ENCODE results near the gene CCDC148. TPM values are rescaled to one million over a fixed set of nuclear protein-coding genes. Genes with fewer than 3 reads are reported as not detected.

The CCDC148 gene
- total RNA-seq, 1 donor from 2014 or later, result 2.2 TPM

DNA sequence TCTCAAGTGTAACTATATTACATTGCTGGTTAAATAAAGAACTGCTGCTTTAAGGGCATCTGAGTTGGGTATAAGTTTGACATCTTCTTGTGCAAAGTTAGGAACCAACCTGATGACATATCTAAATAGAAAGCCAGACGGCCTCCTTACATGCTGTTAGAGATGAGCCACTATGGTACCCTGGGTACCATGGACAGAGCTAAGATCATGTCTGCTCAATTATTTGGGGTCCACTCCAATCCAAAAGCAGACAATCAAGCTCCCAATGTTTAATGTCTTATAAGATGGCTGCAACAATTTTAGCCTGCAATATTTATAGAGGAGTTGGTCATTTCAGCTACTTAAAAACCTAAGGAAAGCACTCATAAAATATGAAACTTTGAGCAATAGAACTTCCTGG, 268.6 kb downstream of the CCDC148 start:
- TF ChIP-seq, protein P1, sequence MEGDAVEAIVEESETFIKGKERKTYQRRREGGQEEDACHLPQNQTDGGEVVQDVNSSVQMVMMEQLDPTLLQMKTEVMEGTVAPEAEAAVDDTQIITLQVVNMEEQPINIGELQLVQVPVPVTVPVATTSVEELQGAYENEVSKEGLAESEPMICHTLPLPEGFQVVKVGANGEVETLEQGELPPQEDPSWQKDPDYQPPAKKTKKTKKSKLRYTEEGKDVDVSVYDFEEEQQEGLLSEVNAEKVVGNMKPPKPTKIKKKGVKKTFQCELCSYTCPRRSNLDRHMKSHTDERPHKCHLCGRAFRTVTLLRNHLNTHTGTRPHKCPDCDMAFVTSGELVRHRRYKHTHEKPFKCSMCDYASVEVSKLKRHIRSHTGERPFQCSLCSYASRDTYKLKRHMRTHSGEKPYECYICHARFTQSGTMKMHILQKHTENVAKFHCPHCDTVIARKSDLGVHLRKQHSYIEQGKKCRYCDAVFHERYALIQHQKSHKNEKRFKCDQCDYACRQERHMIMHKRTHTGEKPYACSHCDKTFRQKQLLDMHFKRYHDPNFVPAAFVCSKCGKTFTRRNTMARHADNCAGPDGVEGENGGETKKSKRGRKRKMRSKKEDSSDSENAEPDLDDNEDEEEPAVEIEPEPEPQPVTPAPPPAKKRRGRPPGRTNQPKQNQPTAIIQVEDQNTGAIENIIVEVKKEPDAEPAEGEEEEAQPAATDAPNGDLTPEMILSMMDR (IDR thresholded peaks at IDR 0.05; ENCODE audit: unreplicated experiment), result no peak
- no peaks in the 10 kb centered on the region for H3K27me3 Mint-ChIP-seq (ENCODE audit: unreplicated experiment)
- DNase-seq (ENCODE audit: low spot score), result no peak
- H3K9me3 Mint-ChIP-seq (ENCODE audit: unreplicated experiment), result no peaks in the 10 kb centered on the region
- H3K27ac Mint-ChIP-seq (ENCODE audit: unreplicated experiment), result no peak overlapping the region
- H3K36me3 Mint-ChIP-seq (ENCODE audit: low read depth, unreplicated experiment), result no peaks in the 10 kb centered on the region
- H3K4me1 Mint-ChIP-seq (ENCODE audit: unreplicated experiment), result peaks cover 4% of the 10 kb centered on the region
- H3K4me3 Mint-ChIP-seq (ENCODE audit: unreplicated experiment), result no peak overlapping the region

DNA sequence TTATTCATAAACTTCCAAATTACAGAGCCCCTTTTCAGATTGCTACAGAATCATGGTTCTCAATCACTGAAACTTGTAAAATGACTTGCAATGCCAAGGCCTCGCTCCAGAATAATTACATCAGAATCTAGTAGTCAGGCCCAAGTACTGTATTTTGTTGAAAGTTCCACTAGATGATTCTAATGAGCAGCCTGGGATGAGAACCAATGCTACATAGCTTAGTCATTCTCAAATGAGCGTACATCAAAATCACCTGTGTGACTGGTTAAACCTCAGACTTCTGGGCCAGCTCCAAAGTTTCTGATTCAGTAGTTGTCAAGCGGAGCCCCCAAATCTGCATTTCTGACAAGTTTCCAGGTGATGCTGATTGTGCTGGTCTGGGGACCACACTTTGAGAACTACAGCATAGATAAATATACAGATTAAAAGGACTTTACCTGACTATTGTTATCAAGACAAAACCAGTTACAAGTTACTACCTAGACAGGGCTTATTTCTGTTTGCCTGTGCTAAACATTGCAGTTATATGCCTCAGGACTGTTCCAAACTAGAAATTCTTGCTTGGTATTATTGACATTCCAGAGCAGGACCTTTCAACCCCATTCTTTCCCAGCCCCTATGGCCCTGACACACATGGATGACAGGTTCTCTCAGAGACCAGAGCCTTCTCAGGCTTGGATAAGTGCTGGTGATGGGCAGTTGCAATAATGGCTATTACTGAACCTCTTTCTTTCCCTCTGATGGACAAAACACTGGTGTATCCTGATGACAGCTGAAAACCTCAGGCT, 271.8 kb downstream of the CCDC148 start:
- Mint-ChIP-seq H3K9me3 (ENCODE audit: unreplicated experiment) (no peaks in the 10 kb centered on the region), H3K36me3 (ENCODE audit: low read depth, unreplicated experiment) (no peaks in the 10 kb centered on the region), H3K4me3 (ENCODE audit: unreplicated experiment) (no peak overlapping the region), H3K27ac (ENCODE audit: unreplicated experiment) (no peak overlapping the region), H3K4me1 (ENCODE audit: unreplicated experiment) (peaks cover 15% of the 10 kb centered on the region), H3K27me3 (ENCODE audit: unreplicated experiment) (no peaks in the 10 kb centered on the region)
- TF ChIP-seq, protein P1 (IDR thresholded peaks at IDR 0.05; ENCODE audit: unreplicated experiment), result no peak
- no peak for DNase-seq (ENCODE audit: low spot score)

DNA sequence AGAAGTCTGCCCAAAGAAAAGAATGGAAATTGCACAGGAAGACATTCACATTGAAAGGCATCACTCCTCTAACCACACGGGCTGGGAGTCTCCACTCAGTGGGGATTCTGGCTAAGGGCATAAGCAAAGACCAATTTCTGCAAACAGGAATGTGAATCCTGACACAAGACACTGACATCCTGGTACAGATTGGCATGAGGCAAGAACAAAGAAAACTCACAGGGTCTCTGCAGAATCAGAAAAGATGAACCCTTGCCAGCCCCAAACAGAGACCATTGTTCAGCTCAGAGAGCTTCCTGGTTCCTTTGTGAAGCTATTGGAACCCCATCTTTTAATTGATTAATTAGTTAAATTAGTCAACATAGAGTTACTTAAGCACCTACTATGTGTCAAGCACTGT, 272.6 kb downstream of the CCDC148 start:
- Mint-ChIP-seq H3K4me1 (ENCODE audit: unreplicated experiment) (peaks cover 15% of the 10 kb centered on the region), H3K27me3 (ENCODE audit: unreplicated experiment) (no peaks in the 10 kb centered on the region), H3K27ac (ENCODE audit: unreplicated experiment) (no peak overlapping the region), H3K36me3 (ENCODE audit: low read depth, unreplicated experiment) (no peaks in the 10 kb centered on the region), H3K9me3 (ENCODE audit: unreplicated experiment) (no peaks in the 10 kb centered on the region), H3K4me3 (ENCODE audit: unreplicated experiment) (no peak overlapping the region)
- no peak for DNase-seq (ENCODE audit: low spot score)
- TF ChIP-seq, protein P1 (IDR thresholded peaks at IDR 0.05; ENCODE audit: unreplicated experiment), result no peak

DNA sequence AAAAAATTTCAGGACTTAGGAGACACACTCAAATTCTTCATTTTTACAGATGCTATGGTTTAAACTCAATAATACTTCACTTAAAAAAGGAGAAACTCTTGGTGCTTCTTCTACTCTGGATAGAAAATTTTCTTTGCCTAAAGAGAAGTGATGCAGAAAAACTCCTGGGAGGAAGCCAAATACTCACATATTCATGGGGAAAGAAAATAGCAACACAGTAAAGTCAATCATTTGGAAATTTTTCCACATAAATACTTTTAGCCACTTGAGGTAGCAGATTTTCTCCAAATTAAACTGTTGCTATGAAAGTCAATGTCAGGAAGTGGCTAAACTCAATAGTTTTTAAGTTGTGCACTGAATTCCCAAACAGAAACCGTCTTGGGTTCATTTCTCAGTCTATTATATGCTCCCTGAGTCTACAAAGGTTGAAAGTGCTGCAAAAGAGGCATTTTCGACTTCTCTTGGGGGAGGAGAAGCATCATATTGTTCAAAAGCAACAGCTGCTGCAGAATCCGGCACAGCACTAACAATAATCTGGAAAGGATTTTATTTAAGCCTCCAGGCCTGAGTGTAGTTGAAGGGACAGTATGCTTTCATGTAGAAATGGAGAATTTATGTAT, 273.8 kb downstream of the CCDC148 start:
- Mint-ChIP-seq H3K4me3 (ENCODE audit: unreplicated experiment) (no peak overlapping the region), H3K9me3 (ENCODE audit: unreplicated experiment) (no peaks in the 10 kb centered on the region), H3K36me3 (ENCODE audit: low read depth, unreplicated experiment) (no peaks in the 10 kb centered on the region), H3K4me1 (ENCODE audit: unreplicated experiment) (peaks cover 18% of the 10 kb centered on the region), H3K27me3 (ENCODE audit: unreplicated experiment) (no peaks in the 10 kb centered on the region), H3K27ac (ENCODE audit: unreplicated experiment) (no peak overlapping the region)
- no peak for DNase-seq (ENCODE audit: low spot score)
- TF ChIP-seq, protein P1 (IDR thresholded peaks at IDR 0.05; ENCODE audit: unreplicated experiment), result no peak

- Mint-ChIP-seq H3K36me3 (ENCODE audit: low read depth, unreplicated experiment) (no peaks in the 10 kb centered on the region), H3K9me3 (ENCODE audit: unreplicated experiment) (no peaks in the 10 kb centered on the region), H3K27ac (ENCODE audit: unreplicated experiment) (no peak overlapping the region), H3K4me1 (ENCODE audit: unreplicated experiment) (peaks cover 18% of the 10 kb centered on the region), H3K27me3 (ENCODE audit: unreplicated experiment) (no peaks in the 10 kb centered on the region), H3K4me3 (ENCODE audit: unreplicated experiment) (no peak overlapping the region)
- no peak for DNase-seq (ENCODE audit: low spot score)
- TF ChIP-seq, protein P1 (IDR thresholded peaks at IDR 0.05; ENCODE audit: unreplicated experiment), result no peak
Observed at GRCh38 chr2:158181171-158181570, 275.4 kb downstream of the CCDC148 start.

All from endothelial cell (in vitro differentiated cells).